K562 (cell line): ENCODE results near the gene KSR2. TPM values are rescaled to one million over a fixed set of nuclear protein-coding genes. Genes with fewer than 3 reads are reported as not detected.

ENCODE experiments used
- CTCFL ChIP-seq: IDR thresholded peaks from 2 replicates; pipeline ENCODE4 v1.6.1; 2011; ENCODE audit warnings: borderline replicate concordance, low read depth, mild to moderate bottlenecking, moderate library complexity, low read length; ENCODE audit not compliant: insufficient read depth, poor library complexity, severe bottlenecking
- TCF3 ChIP-seq: sonication (generic); formaldehyde crosslinking; IDR thresholded peaks from 2 replicates; pipeline ENCODE4 v1.4.0; 2020; ENCODE audit warnings: mild to moderate bottlenecking, missing genetic modification reagents
- ZBTB8A ChIP-seq: fragments of 450-650 bp; IDR thresholded peaks from 2 replicates; pipeline ENCODE4 v1.6.1; 2018; ENCODE audit warnings: mild to moderate bottlenecking, moderate library complexity; ENCODE audit not compliant: partially characterized antibody
- ZFP91 ChIP-seq: sonication (generic); formaldehyde crosslinking; IDR thresholded peaks from 2 replicates; pipeline ENCODE4 v1.8.0; 2022; ENCODE audit warnings: mild to moderate bottlenecking, missing genetic modification reagents
- ZNF224 ChIP-seq: sonication (generic); formaldehyde crosslinking; IDR thresholded peaks from 2 replicates; pipeline ENCODE4 v1.8.0; 2022; ENCODE audit warnings: mild to moderate bottlenecking, missing genetic modification reagents
- polyA plus RNA-seq, 8 experiments: library from polyadenylated mRNA; depleted of rRNA in 4 of 8; stranded (reverse) in 5 of 8; unstranded in 3 of 8; fragments of >200 nt; fragmentation: Nextera tagmentation in 2 of 8; fragmentation: Illumina TruSeq in 1 of 8; extraction: Ambion mirVana in 2 of 8; extraction: Trizol in 1 of 8; gene quantifications; 2 replicates each; pipeline versions ENCODE4 v1.2.1 to v1.2.3, GENCODE V29; 2011 to 2014; ENCODE audit warnings: inconsistent platforms in 1 of 8, missing spikeins in 1 of 8
- total RNA-seq, 7 experiments: library from RNA; depleted of rRNA in 6 of 7; stranded (reverse); fragments of >200 nt in 6 of 7; fragmentation: Illumina TruSeq in 2 of 7; extraction: Trizol in 2 of 7; gene quantifications; 2 replicates each; pipeline versions ENCODE4 v1.2.1 to v1.2.3, GENCODE V29; 2011 to 2021; ENCODE audit warnings: low replicate concordance in 1 of 7

The KSR2 gene
- total and polyA plus RNA-seq, 9 of the 15 experiments (the other 6 are each of a cell fraction or from before 2014, with no cell fraction given) = not detected

- TF ChIP-seq ZFP91 (no peak), ZNF224 (CRISPR knock-in tag) (no peak), TCF3 (no peak), ZBTB8A (no peak), CTCFL (no peak)
Observed at GRCh38 chr12:118017926-118018325, 49.1 kb upstream of the KSR2 start (continued).
